Endothelial cell (in vitro differentiated cells): ENCODE data around the gene CAPN1. TPM values are rescaled to one million over a fixed set of nuclear protein-coding genes. Genes with fewer than 3 reads are reported as not detected.

Source experiments
- DNase-seq: peaks from one replicate; pipeline ENCODE4 v3.0.0; 2021; ENCODE audit warnings: low spot score
- H3K27ac Mint-ChIP-seq: one replicate; pipeline ENCODE4 v1.8.0; 2021; ENCODE audit warnings: mixed read lengths, inconsistent platforms; ENCODE audit not compliant: unreplicated experiment
- H3K27me3 Mint-ChIP-seq: one replicate; pipeline ENCODE4 v1.8.0; 2021; ENCODE audit warnings: mild to moderate bottlenecking, moderate library complexity, mixed read lengths, inconsistent platforms; ENCODE audit not compliant: unreplicated experiment
- H3K36me3 Mint-ChIP-seq: one replicate; pipeline ENCODE4 v1.8.0; 2021; ENCODE audit warnings: mild to moderate bottlenecking, low read depth, mixed read lengths, inconsistent platforms; ENCODE audit not compliant: unreplicated experiment
- H3K4me1 Mint-ChIP-seq: one replicate; pipeline ENCODE4 v1.8.0; 2021; ENCODE audit warnings: mild to moderate bottlenecking, mixed read lengths, inconsistent platforms; ENCODE audit not compliant: unreplicated experiment
- H3K4me3 Mint-ChIP-seq: one replicate; pipeline ENCODE4 v1.8.0; 2021; ENCODE audit warnings: mild to moderate bottlenecking, mixed read lengths, inconsistent platforms; ENCODE audit not compliant: unreplicated experiment
- H3K9me3 Mint-ChIP-seq: one replicate; pipeline ENCODE4 v1.8.0; 2021; ENCODE audit warnings: mixed read lengths, inconsistent platforms; ENCODE audit not compliant: unreplicated experiment
- total RNA-seq: library from RNA; stranded (reverse); fragmentation: NEBNext Ultra II Directional; extraction: Animal tissue kit (Norgen Biotek cat#: 25700); gene quantifications from one replicate; pipeline ENCODE4 v1.2.1, GENCODE V29; 2021; ENCODE audit not compliant: unreplicated experiment
- TF ChIP-seq, protein P1 (sequence below): fragments of 200-600 bp; sonication (generic); IDR thresholded peaks from one replicate; pipeline ENCODE4 v1.5.0; 2021; ENCODE audit warnings: antibody characterized with exemption; ENCODE audit not compliant: unreplicated experiment

Gene CAPN1
- total RNA-seq, 1 donor from 2014 or later, result 148 TPM

DNA sequence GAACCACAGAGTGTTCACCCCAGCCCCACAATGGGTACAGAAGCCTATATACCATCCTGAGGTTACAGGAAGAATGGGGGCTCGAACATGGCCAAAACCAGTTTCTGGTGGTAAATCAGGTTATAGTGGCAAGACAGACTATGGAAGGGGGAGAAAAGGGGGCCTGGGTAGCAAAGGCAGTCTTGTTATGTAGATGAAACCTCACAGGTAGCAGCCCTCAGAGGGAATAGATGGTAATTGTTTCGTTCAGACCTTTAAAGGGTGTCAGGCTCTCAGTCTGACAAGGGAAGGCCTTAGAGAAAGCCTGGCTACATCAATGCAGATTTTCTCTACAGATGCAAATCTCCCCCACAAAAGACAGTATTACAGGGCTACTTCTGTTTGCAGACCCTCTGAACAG, 3.4 kb downstream of the CAPN1 start:
- no peaks in the 10 kb centered on the region for H3K9me3 Mint-ChIP-seq
- H3K27me3 Mint-ChIP-seq, result peaks cover 12% of the 10 kb centered on the region
- no peak overlapping the region for H3K27ac Mint-ChIP-seq
- DNase-seq, result no peak
- peaks cover 25% of the 10 kb centered on the region for H3K36me3 Mint-ChIP-seq
- TF ChIP-seq, protein P1, sequence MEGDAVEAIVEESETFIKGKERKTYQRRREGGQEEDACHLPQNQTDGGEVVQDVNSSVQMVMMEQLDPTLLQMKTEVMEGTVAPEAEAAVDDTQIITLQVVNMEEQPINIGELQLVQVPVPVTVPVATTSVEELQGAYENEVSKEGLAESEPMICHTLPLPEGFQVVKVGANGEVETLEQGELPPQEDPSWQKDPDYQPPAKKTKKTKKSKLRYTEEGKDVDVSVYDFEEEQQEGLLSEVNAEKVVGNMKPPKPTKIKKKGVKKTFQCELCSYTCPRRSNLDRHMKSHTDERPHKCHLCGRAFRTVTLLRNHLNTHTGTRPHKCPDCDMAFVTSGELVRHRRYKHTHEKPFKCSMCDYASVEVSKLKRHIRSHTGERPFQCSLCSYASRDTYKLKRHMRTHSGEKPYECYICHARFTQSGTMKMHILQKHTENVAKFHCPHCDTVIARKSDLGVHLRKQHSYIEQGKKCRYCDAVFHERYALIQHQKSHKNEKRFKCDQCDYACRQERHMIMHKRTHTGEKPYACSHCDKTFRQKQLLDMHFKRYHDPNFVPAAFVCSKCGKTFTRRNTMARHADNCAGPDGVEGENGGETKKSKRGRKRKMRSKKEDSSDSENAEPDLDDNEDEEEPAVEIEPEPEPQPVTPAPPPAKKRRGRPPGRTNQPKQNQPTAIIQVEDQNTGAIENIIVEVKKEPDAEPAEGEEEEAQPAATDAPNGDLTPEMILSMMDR, result no peak
- no peak overlapping the region for H3K4me3 Mint-ChIP-seq
- peaks cover 10% of the 10 kb centered on the region for H3K4me1 Mint-ChIP-seq

DNA sequence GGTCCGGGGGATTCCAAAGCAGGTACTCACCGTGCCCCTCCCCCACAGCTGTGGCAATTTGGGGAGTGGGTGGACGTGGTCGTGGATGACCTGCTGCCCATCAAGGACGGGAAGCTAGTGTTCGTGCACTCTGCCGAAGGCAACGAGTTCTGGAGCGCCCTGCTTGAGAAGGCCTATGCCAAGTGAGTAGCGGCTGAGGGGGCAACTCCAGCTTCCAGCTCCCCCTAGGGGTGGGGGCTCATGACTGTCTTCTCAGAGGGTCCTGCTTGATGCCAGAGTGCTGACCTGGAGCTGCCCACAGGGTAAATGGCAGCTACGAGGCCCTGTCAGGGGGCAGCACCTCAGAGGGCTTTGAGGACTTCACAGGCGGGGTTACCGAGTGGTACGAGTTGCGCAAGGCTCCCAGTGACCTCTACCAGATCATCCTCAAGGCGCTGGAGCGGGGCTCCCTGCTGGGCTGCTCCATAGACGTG, 4.2 kb downstream of the CAPN1 start:
- TF ChIP-seq, protein P1, result no peak
- H3K36me3 Mint-ChIP-seq, result peaks cover 28% of the 10 kb centered on the region
- no peak overlapping the region for H3K27ac Mint-ChIP-seq
- no peak for DNase-seq
- H3K27me3 Mint-ChIP-seq, result peaks cover 9% of the 10 kb centered on the region
- no peaks in the 10 kb centered on the region for H3K9me3 Mint-ChIP-seq
- peak overlapping the region; percentile 74 for H3K4me3 Mint-ChIP-seq
- H3K4me1 Mint-ChIP-seq, result peaks cover 10% of the 10 kb centered on the region

GRCh38 chr11:65186701-65187100, 5.0 kb downstream of the CAPN1 start:
- Mint-ChIP-seq H3K27ac (no peak overlapping the region), H3K9me3 (no peaks in the 10 kb centered on the region), H3K4me1 (peaks cover 10% of the 10 kb centered on the region), H3K27me3 (peaks cover 9% of the 10 kb centered on the region), H3K4me3 (peak overlapping the region; percentile 65), H3K36me3 (peaks cover 28% of the 10 kb centered on the region)
- DNase-seq, result no peak
- TF ChIP-seq, protein P1, result no peak

DNA sequence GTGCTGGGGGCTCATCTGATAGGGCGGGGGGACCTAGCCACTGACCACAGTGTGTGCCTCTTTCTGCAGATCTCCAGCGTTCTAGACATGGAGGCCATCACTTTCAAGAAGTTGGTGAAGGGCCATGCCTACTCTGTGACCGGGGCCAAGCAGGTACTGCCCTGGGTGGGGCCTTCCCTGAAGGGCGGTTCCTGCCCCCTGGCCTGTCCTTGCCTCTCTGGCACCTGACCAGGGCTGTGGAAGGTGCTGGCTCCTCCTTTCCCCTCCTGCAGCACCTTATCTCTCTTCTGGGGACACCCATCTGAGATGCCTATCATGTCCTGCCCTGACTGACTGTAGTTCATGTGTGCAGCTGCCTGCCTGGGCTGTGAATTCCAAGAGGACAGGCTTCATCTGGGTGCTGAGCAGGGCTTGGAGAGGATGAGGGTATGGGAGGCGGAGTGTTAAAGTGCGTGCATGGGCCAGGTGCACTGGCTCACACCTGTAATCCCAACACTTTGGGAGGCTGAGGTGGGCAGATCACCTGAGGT, 5.5 kb downstream of the CAPN1 start:
- peaks cover 28% of the 10 kb centered on the region for H3K36me3 Mint-ChIP-seq
- H3K9me3 Mint-ChIP-seq, result no peaks in the 10 kb centered on the region
- no peak overlapping the region for H3K4me3 Mint-ChIP-seq
- TF ChIP-seq, protein P1, result no peak
- no peak for DNase-seq
- H3K27ac Mint-ChIP-seq, result no peak overlapping the region
- H3K27me3 Mint-ChIP-seq, result peaks cover 9% of the 10 kb centered on the region
- H3K4me1 Mint-ChIP-seq, result peaks cover 10% of the 10 kb centered on the region

GRCh38 chr11:65187971-65188461, 6.3 kb downstream of the CAPN1 start:
- peaks cover 7% of the 10 kb centered on the region for H3K27me3 Mint-ChIP-seq
- H3K9me3 Mint-ChIP-seq, result no peaks in the 10 kb centered on the region
- H3K4me1 Mint-ChIP-seq, result peaks cover 7% of the 10 kb centered on the region
- H3K27ac Mint-ChIP-seq, result no peak overlapping the region
- H3K36me3 Mint-ChIP-seq, result peaks cover 28% of the 10 kb centered on the region
- H3K4me3 Mint-ChIP-seq, result no peak overlapping the region
- DNase-seq, result no peak
- TF ChIP-seq, protein P1, result no peak
